CD8-positive, alpha-beta memory T cell (primary cell): ENCODE measurements around the gene UBALD2. TPM values are rescaled to one million over a fixed set of nuclear protein-coding genes. Genes with fewer than 3 reads are reported as not detected.
A peak's percentile ranks its signal among the peaks of the same experiment; 100 is the strongest.
"Not testable (repeated sequence)": the region's sequence is repeated elsewhere in the genome, so short reads cannot be mapped to it uniquely, and the experiment has no call there.

Experiments used
- CTCF ChIA-PET: fragments of 350-600 bp; sonication (Branson Sonifier 250); formaldehyde crosslinking; loops from one replicate; lab custom pipeline; 2021; ENCODE audit warnings: antibody characterized with exemption; lab: Charles Lee
- POLR2A ChIA-PET: fragments of 350-600 bp; sonication (Branson Sonifier 250); formaldehyde crosslinking; loops from one replicate; lab custom pipeline; 2021; ENCODE audit warnings: antibody characterized with exemption; lab: Charles Lee
- DNase-seq, 5 donors: peaks; one replicate each; pipeline versions ENCODE4 v3.0.0 to v3.0.0-alpha.2; 2020 to 2022; ENCODE audit warnings: mixed read lengths in 1 of 5
- H3K27ac ChIP-seq: one replicate; pipeline ENCODE4 v1.7.0; 2013; ENCODE audit warnings: low read depth, mild to moderate bottlenecking, low read length, moderate library complexity
- H3K27me3 ChIP-seq: 2 replicates; pipeline ENCODE4 v1.7.0; 2013; ENCODE audit warnings: low read length, mild to moderate bottlenecking; ENCODE audit not compliant: insufficient read depth, poor library complexity, severe bottlenecking
- H3K36me3 ChIP-seq: 2 replicates; pipeline ENCODE4 v1.7.0; 2013; ENCODE audit warnings: mild to moderate bottlenecking, low read length, moderate library complexity; ENCODE audit not compliant: insufficient read depth
- H3K4me1 ChIP-seq: 2 replicates; pipeline ENCODE4 v1.7.0; 2013; ENCODE audit warnings: mild to moderate bottlenecking, low read length, moderate library complexity; ENCODE audit not compliant: insufficient read depth
- H3K4me3 ChIP-seq: 2 replicates; pipeline ENCODE4 v1.7.0; 2013; ENCODE audit warnings: mild to moderate bottlenecking, low read length
- H3K9me3 ChIP-seq: 2 replicates; pipeline ENCODE4 v1.7.0; 2013; ENCODE audit warnings: mild to moderate bottlenecking, low read length
- H3K27ac Mint-ChIP-seq, 8 donors: one replicate each; pipeline ENCODE4 v1.8.0; 2020 to 2021; ENCODE audit warnings: mixed read lengths in 8 of 8, mild to moderate bottlenecking in 6 of 8, inconsistent platforms in 3 of 8, moderate library complexity in 3 of 8
- H3K27me3 Mint-ChIP-seq, 2 donors: one replicate each; pipeline ENCODE4 v1.8.0; 2020 to 2021; ENCODE audit warnings: mixed read lengths in 2 of 2, mild to moderate bottlenecking in 1 of 2, moderate library complexity in 1 of 2
- H3K36me3 Mint-ChIP-seq, 3 donors: one replicate each; pipeline ENCODE4 v1.8.0; 2020 to 2021; ENCODE audit warnings: mixed read lengths in 3 of 3, inconsistent platforms in 1 of 3, mild to moderate bottlenecking in 1 of 3
- H3K4me1 Mint-ChIP-seq, 3 donors: one replicate each; pipeline ENCODE4 v1.8.0; 2020 to 2021; ENCODE audit warnings: mixed read lengths in 3 of 3, inconsistent platforms in 1 of 3, mild to moderate bottlenecking in 1 of 3
- H3K4me3 Mint-ChIP-seq, 7 donors: one replicate each; pipeline ENCODE4 v1.8.0; 2020 to 2021; ENCODE audit warnings: mixed read lengths in 7 of 7, mild to moderate bottlenecking in 6 of 7, moderate library complexity in 4 of 7, inconsistent platforms in 2 of 7
- H3K9me3 Mint-ChIP-seq, 5 donors: one replicate each; pipeline ENCODE4 v1.8.0; 2020 to 2022; ENCODE audit warnings: mixed read lengths in 5 of 5, mild to moderate bottlenecking in 3 of 5, moderate library complexity in 2 of 5, inconsistent platforms in 1 of 5
- polyA plus RNA-seq: library from polyadenylated mRNA; unstranded; fragments of 300-500 nt; fragmentation: Illumina TruSeq; gene quantifications from one replicate; pipeline ENCODE4 v1.2.3, GENCODE V29; 2021
- total RNA-seq, 2 experiments: library from RNA; stranded (reverse); gene quantifications; one replicate each; pipeline ENCODE4 v1.2.3, GENCODE V29; 2021

The UBALD2 gene
- total and polyA plus RNA-seq, 3 experiments from 2014 or later, result 8.7 to 133 (median 125) TPM

DNA sequence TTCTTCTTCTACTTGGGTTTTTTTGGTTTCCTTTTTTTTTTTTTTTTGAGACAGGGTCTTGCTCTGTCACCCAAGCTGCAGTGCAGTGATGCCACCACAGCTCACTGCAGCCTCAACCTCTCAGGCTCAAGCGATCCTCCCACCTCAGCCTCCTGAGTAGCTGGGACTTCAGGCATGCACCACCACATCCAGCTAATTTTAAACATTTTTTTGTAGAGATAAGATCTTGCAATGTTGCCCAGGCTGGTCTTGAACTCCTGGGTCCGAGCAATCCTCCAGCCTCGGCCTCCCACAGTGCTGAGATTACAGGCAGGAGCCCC, 39.9 kb downstream of the UBALD2 start:
- DNase-seq, H3K27me3 ChIP-seq, H3K36me3 ChIP-seq, H3K4me3 Mint-ChIP-seq, H3K27ac ChIP-seq, H3K9me3 Mint-ChIP-seq, H3K4me1 Mint-ChIP-seq, H3K36me3 Mint-ChIP-seq, H3K4me3 ChIP-seq, H3K4me1 ChIP-seq, H3K9me3 ChIP-seq, H3K27ac Mint-ChIP-seq, H3K27me3 Mint-ChIP-seq: not testable (repeated sequence)
- CTCF ChIA-PET, result interaction anchor here (0.9 to 15.1 kb wide), 3 partner anchors 25 to 94 kb away, joined by 4 to 175 read pairs (median 13); partner anchors contain the start of gene SPHK1
- POLR2A ChIA-PET, result interaction anchor here (0.7 kb wide), 1 partner anchor 80 kb away, joined by 4 read pairs; no protein-coding TSS in a partner anchor

DNA sequence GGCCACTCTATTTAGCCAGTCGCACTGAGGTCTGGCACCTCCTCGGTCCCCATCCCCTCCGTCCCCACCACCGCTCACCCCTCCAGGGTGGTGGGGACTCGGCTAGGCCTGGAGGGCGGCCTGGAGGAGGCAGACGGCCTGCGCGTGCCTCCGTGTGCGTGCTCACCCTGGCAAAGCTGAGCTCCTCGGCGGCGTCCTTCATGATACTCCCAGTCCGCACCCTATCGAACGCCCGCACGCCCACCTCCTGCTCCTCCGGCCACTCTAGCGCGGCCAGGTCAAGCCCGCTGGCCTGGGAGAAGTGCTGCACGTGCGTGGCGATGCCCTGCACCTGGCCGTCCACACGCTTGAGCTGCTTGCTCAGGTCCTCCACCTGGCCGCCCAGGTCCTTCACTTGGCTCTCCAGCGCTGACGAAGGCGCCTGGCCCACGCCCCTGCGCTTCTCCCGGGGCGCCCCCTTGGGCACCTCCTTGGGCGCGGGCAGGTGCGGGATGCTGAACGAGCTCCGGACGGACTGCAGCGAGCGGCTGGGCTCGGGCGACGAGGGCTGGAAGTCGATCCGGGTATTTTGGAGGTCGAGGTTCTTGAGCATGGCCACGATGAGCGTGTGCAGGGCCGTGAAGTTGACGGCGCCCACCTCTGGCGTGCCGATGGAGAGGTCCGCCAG, 42.3 kb downstream of the UBALD2 start:
- Histone ChIP-seq H3K27ac (no peak overlapping the region), H3K9me3 (no peaks in the 10 kb centered on the region), H3K4me3 (no peak overlapping the region), H3K27me3 (no peaks in the 10 kb centered on the region), H3K4me1 (no peaks in the 10 kb centered on the region), H3K36me3 (no peaks in the 10 kb centered on the region)
- ChIA-PET POLR2A (no interaction called here), CTCF (interaction anchor here (1.6 to 15.1 kb wide), 2 partner anchors 78 to 92 kb away, joined by 4 to 175 read pairs; no protein-coding TSS in a partner anchor)
- no peak for DNase-seq
- peaks cover 0 to 1% of the 10 kb centered on the region in 2 donors for H3K27me3 Mint-ChIP-seq
- H3K36me3 Mint-ChIP-seq, result peaks cover 0 to 25% (median 9%) of the 10 kb centered on the region in 3 donors
- no peaks in the 10 kb centered on the region for H3K9me3 Mint-ChIP-seq
- no peak overlapping the region for H3K27ac Mint-ChIP-seq
- peaks cover 0 to 4% (median 2%) of the 10 kb centered on the region in 3 donors for H3K4me1 Mint-ChIP-seq
- no peak overlapping the region for H3K4me3 Mint-ChIP-seq

DNA sequence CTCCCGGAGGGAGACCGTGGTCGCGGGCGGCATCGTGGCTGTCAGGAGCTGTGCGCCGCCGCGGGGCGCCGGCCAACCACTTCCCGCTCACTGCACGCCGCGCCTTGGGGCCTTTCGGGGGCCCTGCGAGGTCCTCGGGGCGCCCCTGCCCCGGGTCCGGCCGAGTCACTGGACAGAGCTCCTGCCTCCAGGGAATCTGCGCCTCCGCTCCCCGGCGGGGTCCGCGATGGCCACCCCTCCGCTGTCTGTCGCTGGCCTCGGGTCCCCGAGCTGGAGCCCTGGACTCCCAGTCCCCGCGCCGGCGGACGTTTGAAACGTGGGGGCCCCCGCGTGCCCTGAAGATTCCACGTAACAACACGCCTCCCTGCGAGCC, 42.8 kb downstream of the UBALD2 start, which contains the start of gene QRICH2:
TSS of gene QRICH2 (minus strand) at position 311 of the 373 bp plus-strand sequence. CDS start at position 33, 278 bp downstream.
- Histone ChIP-seq H3K27ac (no peak within 1 kb of the TSS), H3K27me3 (no peaks in the 10 kb centered on the region), H3K9me3 (no peaks in the 10 kb centered on the region), H3K4me1 (no peaks in the 10 kb centered on the region), H3K4me3 (no peak within 1 kb of the TSS), H3K36me3 (peaks cover 3% of the 10 kb centered on the region)
- POLR2A ChIA-PET, result no interaction called here
- Mint-ChIP-seq H3K27ac (peak within 1 kb of the TSS in 1 of 8 donors; percentile 72), H3K4me3 (no peak within 1 kb of the TSS), H3K27me3 (peaks cover 0 to 1% of the 10 kb centered on the region in 2 donors), H3K9me3 (no peaks in the 10 kb centered on the region), H3K36me3 (peaks cover 0 to 30% (median 13%) of the 10 kb centered on the region in 3 donors), H3K4me1 (peaks cover 0 to 4% (median 2%) of the 10 kb centered on the region in 3 donors)
- CTCF ChIA-PET, result interaction anchor here (1.6 to 15.1 kb wide), 2 partner anchors 78 to 91 kb away, joined by 4 to 175 read pairs; no protein-coding TSS in a partner anchor
- no peak for DNase-seq

- ChIA-PET CTCF (interaction anchor here (15.1 kb wide), 1 partner anchor 90 kb away, joined by 175 read pairs; no protein-coding TSS in a partner anchor), POLR2A (no interaction called here)
- Histone ChIP-seq H3K4me3 (no peak overlapping the region), H3K4me1 (no peaks in the 10 kb centered on the region), H3K36me3 (peaks cover 13% of the 10 kb centered on the region), H3K27ac (no peak overlapping the region), H3K9me3 (no peaks in the 10 kb centered on the region), H3K27me3 (no peaks in the 10 kb centered on the region)
- Mint-ChIP-seq H3K27me3 (no peaks in the 10 kb centered on the region), H3K4me1 (no peaks in the 10 kb centered on the region), H3K9me3 (no peaks in the 10 kb centered on the region), H3K4me3 (no peak overlapping the region), H3K36me3 (peaks cover 0 to 41% (median 15%) of the 10 kb centered on the region in 3 donors), H3K27ac (peak overlapping the region in 1 of 8 donors; percentile 32)
- DNase-seq, result no peak
These were observed 44.3 kb downstream of the UBALD2 start for GRCh38 chr17:76309461-76309860.

- no peaks in the 10 kb centered on the region for H3K27me3 Mint-ChIP-seq
- no peaks in the 10 kb centered on the region for H3K27me3 ChIP-seq
- no peaks in the 10 kb centered on the region for H3K9me3 ChIP-seq
- peak overlapping the region in 1 of 8 donors; percentile 56 for H3K27ac Mint-ChIP-seq
- H3K4me3 Mint-ChIP-seq, result no peak overlapping the region
- ChIA-PET CTCF (interaction anchor here (0.6 kb wide), 1 partner anchor 13 kb away, joined by 3 read pairs; no protein-coding TSS in a partner anchor), POLR2A (interaction anchor here (0.6 kb wide), 1 partner anchor 122 kb away, joined by 4 read pairs; no protein-coding TSS in a partner anchor)
- H3K4me1 Mint-ChIP-seq, result peaks cover 0 to 9% (median 0%) of the 10 kb centered on the region in 3 donors
- no peak overlapping the region for H3K27ac ChIP-seq
- no peak for DNase-seq
- peaks cover 18% of the 10 kb centered on the region for H3K36me3 ChIP-seq
- H3K9me3 Mint-ChIP-seq, result no peaks in the 10 kb centered on the region
- peaks cover 0 to 62% (median 23%) of the 10 kb centered on the region in 3 donors for H3K36me3 Mint-ChIP-seq
- no peak overlapping the region for H3K4me3 ChIP-seq
- no peaks in the 10 kb centered on the region for H3K4me1 ChIP-seq
These were observed 47.6 kb downstream of the UBALD2 start for GRCh38 chr17:76312735-76313134.

- DNase-seq, result no peak
- H3K4me1 ChIP-seq, result no peaks in the 10 kb centered on the region
- POLR2A ChIA-PET, result interaction anchor here (0.5 to 0.8 kb wide), 2 partner anchors 251 to 625 kb away, joined by 4 to 8 read pairs; no protein-coding TSS in a partner anchor
- no peaks in the 10 kb centered on the region for H3K9me3 ChIP-seq
- no peak overlapping the region for H3K4me3 Mint-ChIP-seq
- no peaks in the 10 kb centered on the region for H3K9me3 Mint-ChIP-seq
- peaks cover 0 to 9% (median 0%) of the 10 kb centered on the region in 3 donors for H3K4me1 Mint-ChIP-seq
- H3K27me3 Mint-ChIP-seq, result no peaks in the 10 kb centered on the region
- H3K4me3 ChIP-seq, result no peak overlapping the region
- CTCF ChIA-PET, result interaction anchor here (0.7 to 2.0 kb wide), 2 partner anchors 12 to 71 kb away, joined by 3 to 7 read pairs; partner anchors contain the start of gene SPHK1
- no peaks in the 10 kb centered on the region for H3K27me3 ChIP-seq
- no peak overlapping the region for H3K27ac ChIP-seq
- peak overlapping the region in 4 of 8 donors; percentile 21 to 63 (median 30) for H3K27ac Mint-ChIP-seq
- H3K36me3 ChIP-seq, result peaks cover 18% of the 10 kb centered on the region
- peaks cover 0 to 63% (median 20%) of the 10 kb centered on the region in 3 donors for H3K36me3 Mint-ChIP-seq
These were observed 49.5 kb downstream of the UBALD2 start for GRCh38 chr17:76314392-76315227.

DNA sequence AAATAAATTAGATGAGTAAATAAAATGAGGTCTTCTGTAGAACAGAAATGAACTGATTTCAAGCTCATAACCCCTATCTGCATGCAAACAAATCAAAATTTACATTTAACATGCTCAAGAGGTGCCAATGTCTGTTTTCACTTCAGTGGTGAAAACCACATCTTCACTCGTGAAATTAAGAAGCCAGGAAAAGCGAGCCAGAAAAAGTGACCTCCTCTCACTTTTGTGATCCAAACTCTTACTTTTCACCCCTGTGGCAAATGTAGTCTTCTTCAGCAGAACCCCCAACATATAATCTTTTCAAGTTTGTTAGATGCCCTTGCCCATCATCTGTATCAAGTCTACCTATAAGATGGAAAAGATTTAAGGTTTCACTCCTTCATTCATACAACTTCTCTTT, 52.4 kb downstream of the UBALD2 start:
- peaks cover 0 to 62% (median 13%) of the 10 kb centered on the region in 3 donors for H3K36me3 Mint-ChIP-seq
- Histone ChIP-seq H3K9me3 (no peaks in the 10 kb centered on the region), H3K27me3 (no peaks in the 10 kb centered on the region), H3K36me3 (peaks cover 18% of the 10 kb centered on the region), H3K4me1 (no peaks in the 10 kb centered on the region), H3K27ac (no peak overlapping the region), H3K4me3 (no peak overlapping the region)
- H3K9me3 Mint-ChIP-seq, result no peaks in the 10 kb centered on the region
- ChIA-PET CTCF (interaction anchor here (0.6 to 1.3 kb wide), 2 partner anchors 80 to 944 kb away, joined by 4 to 6 read pairs; no protein-coding TSS in a partner anchor), POLR2A (no interaction called here)
- peaks cover 0 to 9% (median 0%) of the 10 kb centered on the region in 3 donors for H3K4me1 Mint-ChIP-seq
- H3K27ac Mint-ChIP-seq, result peak overlapping the region in 1 of 8 donors; percentile 10
- no peak for DNase-seq
- H3K27me3 Mint-ChIP-seq, result no peaks in the 10 kb centered on the region
- no peak overlapping the region for H3K4me3 Mint-ChIP-seq
